ENCODE data around the gene MIF. TPM values are rescaled to one million over a fixed set of nuclear protein-coding genes. Genes with fewer than 3 reads are reported as not detected.
"Not testable (repeated sequence)": the region's sequence is repeated elsewhere in the genome, so short reads cannot be mapped to it uniquely, and the experiment has no call there.

MIF gene
- total RNA-seq, 4 donors from 2014 or later, result 160 to 481 (median 281) TPM

DNA sequence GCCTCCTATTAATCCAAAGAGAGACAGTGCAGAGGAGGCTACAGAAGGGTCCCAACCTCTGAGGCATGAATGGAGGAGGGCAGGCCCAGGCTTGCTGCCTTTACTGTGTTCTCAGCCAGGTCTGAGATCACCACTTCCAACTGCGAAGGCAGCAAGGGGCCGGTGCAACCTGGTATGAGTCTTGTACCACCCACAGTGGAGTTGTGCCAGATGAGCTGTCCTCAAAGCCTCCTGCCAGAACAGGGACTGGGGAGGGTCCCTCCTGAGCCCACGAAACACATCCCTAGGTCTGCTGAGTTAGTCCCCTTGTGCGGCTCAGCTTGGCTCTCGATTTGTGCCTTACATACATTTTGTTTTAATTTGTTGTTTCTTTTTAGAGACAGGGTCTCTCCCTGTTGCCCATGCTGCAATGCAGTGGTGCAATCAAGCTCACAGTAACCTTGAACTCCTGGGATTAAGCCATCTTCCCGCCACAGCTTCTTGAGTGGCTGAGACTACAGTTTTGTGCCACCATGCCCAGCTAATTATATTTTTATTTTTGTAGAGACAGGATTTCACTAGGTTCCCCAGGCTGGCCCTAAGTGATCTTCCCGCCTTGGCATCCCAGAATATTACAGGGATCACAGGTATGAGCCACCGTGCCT, 9.3 kb downstream of the MIF start:
- no peak for TF ChIP-seq POLR2A (IDR thresholded peaks at IDR 0.05)
- TF ChIP-seq, protein P1, sequence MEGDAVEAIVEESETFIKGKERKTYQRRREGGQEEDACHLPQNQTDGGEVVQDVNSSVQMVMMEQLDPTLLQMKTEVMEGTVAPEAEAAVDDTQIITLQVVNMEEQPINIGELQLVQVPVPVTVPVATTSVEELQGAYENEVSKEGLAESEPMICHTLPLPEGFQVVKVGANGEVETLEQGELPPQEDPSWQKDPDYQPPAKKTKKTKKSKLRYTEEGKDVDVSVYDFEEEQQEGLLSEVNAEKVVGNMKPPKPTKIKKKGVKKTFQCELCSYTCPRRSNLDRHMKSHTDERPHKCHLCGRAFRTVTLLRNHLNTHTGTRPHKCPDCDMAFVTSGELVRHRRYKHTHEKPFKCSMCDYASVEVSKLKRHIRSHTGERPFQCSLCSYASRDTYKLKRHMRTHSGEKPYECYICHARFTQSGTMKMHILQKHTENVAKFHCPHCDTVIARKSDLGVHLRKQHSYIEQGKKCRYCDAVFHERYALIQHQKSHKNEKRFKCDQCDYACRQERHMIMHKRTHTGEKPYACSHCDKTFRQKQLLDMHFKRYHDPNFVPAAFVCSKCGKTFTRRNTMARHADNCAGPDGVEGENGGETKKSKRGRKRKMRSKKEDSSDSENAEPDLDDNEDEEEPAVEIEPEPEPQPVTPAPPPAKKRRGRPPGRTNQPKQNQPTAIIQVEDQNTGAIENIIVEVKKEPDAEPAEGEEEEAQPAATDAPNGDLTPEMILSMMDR (IDR thresholded peaks at IDR 0.05), result no peak
- TF ChIP-seq EP300 (IDR thresholded peaks at IDR 0.05), result no peak
- Histone ChIP-seq H3K36me3 (no peaks in the 10 kb centered on the region), H3K4me3 (no peak overlapping the region), H3K27me3 (no peaks in the 10 kb centered on the region), H3K9me3 (no peaks in the 10 kb centered on the region), H3K27ac (no peak overlapping the region), H3K4me1 (peaks cover 0 to 5% (median 0%) of the 10 kb centered on the region in 4 donors)
- 92 to 93% methylated on average over 8 of the region's 8 CpGs for WGBS, 2 donors
- no peak for DNase-seq (ENCODE audit: low spot score in 2 of 2)

DNA sequence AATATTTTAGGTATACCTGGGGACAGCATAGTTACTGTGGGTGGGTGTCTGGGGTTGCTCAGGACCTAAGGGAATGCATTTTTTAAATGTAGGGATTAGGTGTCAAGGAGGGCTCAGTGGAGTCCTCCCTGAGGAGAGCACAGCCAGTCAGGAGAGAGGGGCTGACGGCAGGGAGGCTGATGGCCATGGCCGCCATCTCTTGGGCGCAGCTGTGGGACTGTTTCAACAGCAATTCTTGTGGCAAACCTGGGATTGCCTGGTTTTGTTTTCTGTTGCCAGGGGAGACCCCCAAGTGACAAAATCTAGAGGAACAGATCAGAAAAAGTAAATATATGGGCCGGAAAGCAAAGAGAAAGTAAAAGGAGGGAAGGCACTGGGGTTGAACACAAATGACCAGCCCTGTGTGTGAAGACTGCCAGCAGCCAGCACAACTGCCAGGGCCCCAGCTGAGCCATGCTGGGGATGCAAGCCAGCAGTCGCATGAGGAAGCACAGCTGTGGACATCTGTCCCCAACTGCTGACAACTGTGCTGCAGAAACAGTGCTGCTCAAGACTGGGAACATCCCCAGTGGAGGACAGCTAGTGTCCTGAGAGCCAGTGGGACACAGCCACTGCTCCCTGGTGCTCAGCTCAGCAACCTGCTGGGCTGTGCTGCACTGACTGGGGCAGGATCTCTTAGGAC, 10.5 kb downstream of the MIF start:
- no peak overlapping the region for H3K27ac ChIP-seq
- H3K27me3 ChIP-seq, result no peaks in the 10 kb centered on the region
- no peak overlapping the region for H3K4me3 ChIP-seq
- H3K36me3 ChIP-seq, result no peaks in the 10 kb centered on the region
- TF ChIP-seq POLR2A (IDR thresholded peaks at IDR 0.05) (no peak), EP300 (IDR thresholded peaks at IDR 0.05) (no peak)
- TF ChIP-seq, protein P1 (IDR thresholded peaks at IDR 0.05), result no peak
- 87 to 88% methylated on average over 5 of the region's 5 CpGs for WGBS, 2 donors
- H3K9me3 ChIP-seq, result no peaks in the 10 kb centered on the region
- no peak for DNase-seq (ENCODE audit: low spot score in 2 of 2)
- peaks cover 0 to 7% (median 0%) of the 10 kb centered on the region in 4 donors for H3K4me1 ChIP-seq

DNA sequence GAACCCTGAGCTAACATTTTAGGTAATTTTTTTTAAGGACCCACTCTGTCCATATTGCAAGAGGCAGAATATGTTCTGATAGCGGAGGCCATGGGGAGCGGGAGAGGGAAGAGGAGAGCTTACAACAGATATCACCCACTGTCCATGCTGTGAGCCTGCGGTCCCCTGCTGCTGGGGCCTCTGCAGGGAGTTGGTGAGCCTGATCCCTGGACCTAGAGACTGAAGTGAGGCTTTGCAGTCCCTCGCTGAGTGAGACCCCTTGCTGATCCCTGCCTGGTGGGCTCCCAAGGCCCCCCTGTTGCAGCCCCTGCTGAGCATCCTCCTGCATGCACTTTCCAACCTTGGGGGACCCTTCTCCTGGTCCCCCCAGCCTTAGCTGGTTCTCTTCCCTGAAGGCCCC, 12.5 kb downstream of the MIF start:
- TF ChIP-seq, protein P1 (IDR thresholded peaks at IDR 0.05), result no peak
- TF ChIP-seq POLR2A (IDR thresholded peaks at IDR 0.05) (no peak), EP300 (IDR thresholded peaks at IDR 0.05) (no peak)

DNA sequence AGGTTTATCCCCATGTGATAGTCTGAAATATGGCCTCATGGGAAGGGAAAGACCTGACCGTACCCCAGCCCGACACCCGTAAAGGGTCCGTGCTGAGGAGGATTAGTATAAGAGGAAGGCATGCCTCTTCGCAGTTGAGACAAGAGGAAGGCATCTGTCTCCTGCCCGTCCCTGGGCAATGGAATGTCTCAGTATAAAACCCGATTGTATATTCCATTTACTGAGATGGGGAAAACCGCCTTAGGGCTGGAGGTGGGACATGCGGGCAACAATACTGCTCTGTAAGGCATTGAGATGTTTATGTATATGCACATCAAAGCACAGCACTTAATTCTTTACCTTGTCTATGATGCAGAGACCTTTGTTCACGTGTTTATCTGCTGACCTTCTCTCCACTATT, 13.2 kb downstream of the MIF start:
- WGBS, 2 donors, result 36 to 47% methylated on average over 6 to 10 of the region's 10 CpGs
- not testable (repeated sequence) for H3K27ac ChIP-seq; H3K9me3 ChIP-seq; H3K27me3 ChIP-seq; H3K36me3 ChIP-seq; DNase-seq (ENCODE audit: low spot score in 2 of 2); H3K4me1 ChIP-seq; H3K4me3 ChIP-seq

More for the DNA sequence above, 12.5 kb downstream of the MIF start:
- WGBS, 2 donors, result 88 to 96% methylated on average over 4 of the region's 4 CpGs
- DNase-seq (ENCODE audit: low spot score in 2 of 2), result no peak
- Histone ChIP-seq H3K4me3 (no peak overlapping the region), H3K4me1 (peaks cover 0 to 6% (median 0%) of the 10 kb centered on the region in 4 donors), H3K27me3 (no peaks in the 10 kb centered on the region), H3K27ac (no peak overlapping the region), H3K9me3 (no peaks in the 10 kb centered on the region), H3K36me3 (no peaks in the 10 kb centered on the region)

DNA sequence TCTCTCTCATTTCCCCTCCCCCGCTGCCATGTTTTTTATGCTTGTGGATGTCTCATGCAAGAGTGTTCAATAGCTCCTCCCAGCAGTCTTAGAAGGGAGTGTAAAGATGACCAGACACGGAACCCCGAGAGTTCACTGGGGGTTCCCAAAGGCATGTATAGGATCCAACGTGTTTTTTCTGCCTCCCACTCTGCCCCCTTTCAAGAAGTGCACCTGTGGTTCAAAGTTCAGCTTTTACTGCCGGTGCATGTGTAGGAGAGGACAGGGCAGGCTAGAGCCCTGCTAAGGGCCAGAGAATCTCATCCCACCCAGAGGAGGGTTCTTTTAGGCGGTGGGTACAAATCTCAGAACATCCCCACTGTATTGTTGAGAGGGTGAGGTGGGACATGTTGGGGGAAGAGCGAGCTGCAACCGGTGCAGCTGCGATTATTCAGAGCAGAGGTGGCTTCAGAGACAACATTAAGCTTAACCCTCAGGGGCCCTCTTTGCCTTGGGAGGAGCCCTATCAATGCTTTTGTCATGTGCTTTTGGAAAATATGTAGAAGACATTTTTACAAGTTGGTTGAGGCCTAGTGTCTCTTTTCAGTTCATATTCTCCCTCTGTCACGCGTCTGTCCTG, 14.5 kb downstream of the MIF start:
- 64 to 79% methylated on average over 11 of the region's 11 CpGs for WGBS, 2 donors

More for the DNA sequence above, 14.5 kb downstream of the MIF start:
- Histone ChIP-seq H3K4me3 (no peak overlapping the region), H3K27ac (no peak overlapping the region), H3K9me3 (no peaks in the 10 kb centered on the region), H3K27me3 (no peaks in the 10 kb centered on the region), H3K4me1 (peaks cover 0 to 14% (median 4%) of the 10 kb centered on the region in 4 donors), H3K36me3 (no peaks in the 10 kb centered on the region)
- no peak for TF ChIP-seq EP300 (IDR thresholded peaks at IDR 0.05)
- TF ChIP-seq, protein P1 (IDR thresholded peaks at IDR 0.05), result no peak
- no peak for TF ChIP-seq POLR2A (IDR thresholded peaks at IDR 0.05)
- DNase-seq (ENCODE audit: low spot score in 2 of 2), result no peak
